Heart left ventricle (tissue), 16 donors: ENCODE measurements around the gene CPLX1. TPM values are rescaled to one million over a fixed set of nuclear protein-coding genes. Genes with fewer than 3 reads are reported as not detected.

Experiments used
- ATAC-seq, 4 donors: fragments of 200-7000 bp; cut with Tn5 transposase; one replicate each; pipeline ENCODE4 v1.9.1; 2020 to 2022; ENCODE audit warnings: moderate library complexity in 4 of 4, mild to moderate bottlenecking in 3 of 4, moderate number of reproducible peaks in 1 of 4
- DNase-seq, 5 donors: peaks; one replicate each; pipeline ENCODE4 v3.0.0-alpha.2; 2020
- H3K27ac ChIP-seq, 12 donors: fragments of 200-600 bp; sonication (generic) in 4 of 12; one replicate each; pipeline versions ENCODE4 v1.5.0 to v1.8.0; 2016 to 2022; ENCODE audit warnings: mild to moderate bottlenecking in 2 of 12
- H3K27me3 ChIP-seq, 9 donors: fragments of 200-600 bp; sonication (generic) in 2 of 9; one replicate each; pipeline versions ENCODE4 v1.5.1 to v1.8.0; 2016 to 2022; ENCODE audit warnings: mild to moderate bottlenecking in 3 of 9
- H3K36me3 ChIP-seq, 9 donors: fragments of 200-600 bp; sonication (generic) in 2 of 9; one replicate each; pipeline versions ENCODE4 v1.5.0 to v1.8.0; 2018 to 2022; ENCODE audit warnings: mild to moderate bottlenecking in 2 of 9
- H3K4me1 ChIP-seq, 12 donors: fragments of 200-600 bp; sonication (generic) in 4 of 12; one replicate each; pipeline versions ENCODE4 v1.5.0 to v1.8.0; 2016 to 2022; ENCODE audit warnings: mild to moderate bottlenecking in 3 of 12
- H3K4me3 ChIP-seq, 12 donors: fragments of 200-600 bp; sonication (generic) in 4 of 12; one replicate each; pipeline versions ENCODE4 v1.5.0 to v1.8.0; 2017 to 2022; ENCODE audit warnings: mild to moderate bottlenecking in 9 of 12, moderate library complexity in 4 of 12
- H3K9me3 ChIP-seq, 12 donors: fragments of 200-600 bp; sonication (generic) in 4 of 12; one replicate each; pipeline versions ENCODE4 v1.5.0 to v1.8.0; 2016 to 2022; ENCODE audit warnings: mild to moderate bottlenecking in 1 of 12
- CTCF ChIP-seq, 12 donors: fragments of 200-600 bp; sonication (generic) in 4 of 12; IDR thresholded peaks; one replicate each; pipeline versions ENCODE4 v1.5.0 to v1.8.0; 2018 to 2022; ENCODE audit warnings: antibody characterized with exemption in 12 of 12, mild to moderate bottlenecking in 5 of 12
- POLR2A ChIP-seq, 2 donors: fragments of 450-650 bp; IDR thresholded peaks; one replicate each; pipeline ENCODE4 v1.6.1; 2017; ENCODE audit warnings: antibody characterized with exemption in 2 of 2, mild to moderate bottlenecking in 2 of 2, moderate library complexity in 2 of 2
- WGBS, 4 donors: extraction: QIAGEN DNeasy Blood & Tissue Kit in 2 of 4; methylation state at CpG; one replicate each; pipeline versions ENCODE4 v1.1.5 to v1.1.7; 2013 to 2018; 5-methylcytosine and 5-hydroxymethylcytosine counted together
- intact Hi-C, 10 donors: fragments of 100-400 bp; cut with DNase I; formaldehyde crosslinking; loops; one replicate each; pipeline versions ENCODE4 v1.11.1 to v1.14.2; 2022
- polyA plus RNA-seq, 2 donors: library from polyadenylated mRNA; stranded (reverse); fragments of 200-250 nt; gene quantifications; one replicate each; pipeline ENCODE4 v1.2.3, GENCODE V29; 2013
- total RNA-seq, 9 donors: library from RNA; depleted of rRNA in 2 of 9; stranded (reverse); fragments of >200 nt in 2 of 9; fragmentation: NEBNext Ultra II Directional in 3 of 9; extraction: Animal tissue kit (Norgen Biotek cat#: 25700) in 3 of 9; gene quantifications; one replicate each; pipeline versions ENCODE4 v1.1.0 to v1.2.4, GENCODE V29; 2016 to 2023
- donor health status: ischemic (EF 13 %, LVEDD 7.1; RV severe dilation, severe dysfunction).
- donor health status: healthy with polysubstance abuse.
- donor health status: DM: no; HTN: yes; CAD: no.
- donor health status: DM: no; HTN: no; CAD: no.
- donor health status: ischemic (EF 25% LVEDD 6.9; RV normal size, moderate dysfunction).
- donor health status: ischemic (EF 25% LVEDD 5.7; RV mildly dilated, moderate dysfunction).
- donor health status: healthy.
- donor health status: DM: yes; HTN: yes; CAD: no.
- donor health status: ischemic (EF 35%, LVEDD 5.7; RV mildly dilated, moderate dysfunction).
- donor health status: nonischemic (EF 11% LVEDD 7.7; RV severe dilation, severe dysfunction).
- donor health status: DM: yes; HTN: yes; CAD: no.
- donor health status: PGD.
- donor health status: ischemic (EF 29% LVEDD 5.4; RV normal size, mild dysfunction).
- donor health status: nonischemic (EF 23%, LVEDD 6.1; RV moderate dilation, normal function).

Gene CPLX1
- total and polyA plus RNA-seq, 11 donors = 0.75 to 7.0 (median 3.3) TPM

- no peak overlapping the region for H3K27ac ChIP-seq
- peak in 2 of 5 donors; percentile 34 to 39 for DNase-seq
- TF ChIP-seq POLR2A (IDR thresholded peaks at IDR 0.05) (no peak), CTCF (IDR thresholded peaks at IDR 0.05) (no peak)
- intact Hi-C loops = loop anchor here in 1 of 10 donors (10.0 kb wide), 1 partner anchor 243 kb away; the partner anchor contains the start of gene SLC26A1
- WGBS, 4 donors = 72 to 76% (median 75%) methylated on average over 15 of the region's 15 CpGs
- peaks cover 0 to 77% (median 24%) of the 10 kb centered on the region in 9 donors for H3K36me3 ChIP-seq
- no peaks in the 10 kb centered on the region for H3K9me3 ChIP-seq
- peaks cover 0 to 22% (median 8%) of the 10 kb centered on the region in 12 donors for H3K4me1 ChIP-seq
- H3K4me3 ChIP-seq = no peak overlapping the region
- no peaks in the 10 kb centered on the region for H3K27me3 ChIP-seq
- peak in 2 of 4 donors; percentile 36 to 37 for ATAC-seq
Measured at GRCh38 chr4:751676-752075, 74.3 kb downstream of the CPLX1 start.

GRCh38 chr4:749698-750666 is 75.9 kb downstream of the CPLX1 start:
- H3K9me3 ChIP-seq = no peaks in the 10 kb centered on the region
- no peaks in the 10 kb centered on the region for H3K27me3 ChIP-seq
- peak; percentile 58 to 77 (median 63) for ATAC-seq
- WGBS, 4 donors = 70 to 85% (median 77%) methylated on average over 19 to 20 of the region's 20 CpGs
- DNase-seq = peak in 1 of 5 donors; percentile 54
- H3K4me3 ChIP-seq = no peak overlapping the region
- peak overlapping the region in 3 of 12 donors; percentile 6 to 44 (median 26) for H3K27ac ChIP-seq
- TF ChIP-seq CTCF (IDR thresholded peaks at IDR 0.05) (no peak), POLR2A (IDR thresholded peaks at IDR 0.05) (no peak)
- peaks cover 0 to 69% (median 24%) of the 10 kb centered on the region in 9 donors for H3K36me3 ChIP-seq
- peaks cover 0 to 22% (median 8%) of the 10 kb centered on the region in 12 donors for H3K4me1 ChIP-seq
- intact Hi-C loops = loop anchor here in 4 of 10 donors (10.0 kb wide), 2 partner anchors 235 to 245 kb away; partner anchors contain the start of genes IDUA (in 2 of the 4) and SLC26A1 (in 2 of the 4)

- Histone ChIP-seq H3K9me3 (no peaks in the 10 kb centered on the region), H3K36me3 (peaks cover 0 to 54% (median 28%) of the 10 kb centered on the region in 9 donors), H3K4me1 (peaks cover 0 to 22% (median 8%) of the 10 kb centered on the region in 12 donors), H3K27ac (no peak overlapping the region), H3K4me3 (no peak overlapping the region), H3K27me3 (no peaks in the 10 kb centered on the region)
- no peak for DNase-seq
- intact Hi-C loops = loop anchor here in 3 of 10 donors (10.0 kb wide), 2 partner anchors 236 to 246 kb away; partner anchors contain the start of genes IDUA (in 2 of the 3) and SLC26A1 (in 1 of the 3)
- no peak for ATAC-seq
- WGBS, 4 donors = 92 to 95% (median 94%) methylated on average over 19 of the region's 19 CpGs
- no peak for TF ChIP-seq POLR2A (IDR thresholded peaks at IDR 0.05)
- TF ChIP-seq CTCF (IDR thresholded peaks at IDR 0.05) = no peak
Measured at GRCh38 chr4:748461-748860, 77.5 kb downstream of the CPLX1 start.
